Stimulated activated CD4-positive, alpha-beta T cell treated with anti-CD3 and anti-CD28 coated beads, Interleukin-15, amount 100 ng/mL, for 48 hours (primary cell): ENCODE results near the gene BPIFB3.

Experiments used
- DNase-seq, 2 donors: peaks; one replicate each; pipeline ENCODE4 v3.0.0-alpha.2; 2020; ENCODE audit warnings: low read depth in 2 of 2

Gene BPIFB3

GRCh38 chr20:33015700-33016580, 37.8 kb upstream of the BPIFB3 start:
- no peak for DNase-seq

- no peak for DNase-seq
Observed at GRCh38 chr20:33016581-33017109, 37.1 kb upstream of the BPIFB3 start.

- DNase-seq = no peak
Observed at GRCh38 chr20:33017542-33017941, 36.2 kb upstream of the BPIFB3 start.

GRCh38 chr20:33018169-33018931, 35.4 kb upstream of the BPIFB3 start:
- no peak for DNase-seq

DNA sequence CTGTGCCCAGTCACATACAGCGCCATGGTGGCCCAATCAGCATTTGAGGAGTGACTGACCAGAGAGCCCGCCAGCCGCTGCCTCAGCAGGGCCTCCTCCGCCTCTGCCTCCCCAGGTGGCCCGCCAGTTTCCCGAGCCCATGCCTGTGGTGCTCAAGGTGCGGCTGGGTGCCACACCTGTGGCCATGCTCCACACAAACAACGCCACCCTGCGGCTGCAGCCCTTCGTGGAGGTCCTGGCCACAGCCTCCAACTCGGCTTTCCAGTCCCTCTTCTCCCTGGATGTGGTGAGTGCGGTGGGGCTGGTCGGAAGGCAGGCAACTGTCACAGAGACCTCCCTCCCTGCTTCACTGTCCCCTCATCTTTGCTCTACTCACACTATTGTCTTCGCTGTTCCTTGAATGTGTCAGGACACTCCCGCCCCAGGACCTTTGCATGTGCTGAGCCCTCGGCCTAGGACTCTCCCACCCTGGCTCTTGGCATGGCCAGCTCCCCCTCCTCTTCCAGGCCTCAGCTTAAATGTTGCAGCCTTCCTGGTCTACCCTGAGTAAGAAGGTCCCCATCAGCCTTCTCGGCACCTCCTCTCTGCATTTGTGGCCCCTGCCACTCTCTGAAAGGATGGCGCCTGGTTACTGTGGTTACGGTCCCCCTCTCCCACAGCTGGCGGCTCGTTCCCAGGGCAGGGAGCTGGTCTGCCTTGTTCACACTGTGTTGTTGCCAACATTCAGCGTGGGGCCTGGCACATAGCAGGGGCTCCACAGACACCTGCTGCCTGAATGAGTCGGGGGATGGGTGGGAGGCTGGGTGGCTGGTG, 34.0 kb upstream of the BPIFB3 start:
- no peak for DNase-seq

DNA sequence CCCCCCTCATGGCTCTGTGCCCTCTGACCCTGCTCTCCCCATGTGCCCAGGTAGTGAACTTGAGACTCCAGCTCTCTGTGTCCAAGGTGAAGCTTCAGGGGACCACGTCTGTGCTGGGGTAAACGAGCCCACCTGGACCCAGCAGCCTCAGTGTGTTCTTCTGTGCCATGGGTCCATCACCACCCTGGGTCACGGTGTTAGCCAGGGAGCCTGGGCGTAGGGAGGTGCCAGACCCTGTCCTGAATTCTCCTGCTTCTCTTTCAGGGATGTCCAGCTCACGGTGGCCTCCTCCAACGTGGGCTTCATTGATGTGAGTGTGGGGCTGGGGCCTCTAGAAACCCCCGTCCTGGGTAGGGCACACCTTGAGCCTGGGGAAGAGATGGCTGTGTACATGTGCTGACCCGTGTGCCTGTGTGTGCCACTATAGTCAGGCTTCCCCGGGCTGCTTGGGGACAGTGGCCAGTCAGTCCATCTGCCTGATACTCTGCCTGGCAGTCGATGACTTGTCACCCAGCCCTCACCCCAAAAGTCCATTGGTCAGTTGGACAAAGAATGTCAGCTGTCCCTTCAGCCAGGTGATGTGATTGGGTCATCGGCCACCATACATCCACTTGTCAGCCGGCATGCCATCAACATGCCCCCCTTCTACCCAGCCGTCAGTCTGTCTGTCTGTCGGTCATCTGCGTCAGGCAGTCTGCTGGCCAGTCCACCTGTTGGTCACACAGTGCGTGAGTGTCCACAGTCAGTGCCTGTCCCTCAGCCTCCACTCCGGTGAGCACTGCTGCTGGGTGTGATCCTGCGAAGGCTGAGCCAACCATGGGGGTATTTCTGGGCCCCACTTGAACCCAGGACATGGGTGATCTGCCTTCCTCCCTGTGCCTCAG, 33.2 kb upstream of the BPIFB3 start:
- no peak for DNase-seq

GRCh38 chr20:33021879-33022278, 31.8 kb upstream of the BPIFB3 start:
- no peak for DNase-seq

- no peak for DNase-seq
Observed at GRCh38 chr20:33022289-33022688, 31.4 kb upstream of the BPIFB3 start.

DNA sequence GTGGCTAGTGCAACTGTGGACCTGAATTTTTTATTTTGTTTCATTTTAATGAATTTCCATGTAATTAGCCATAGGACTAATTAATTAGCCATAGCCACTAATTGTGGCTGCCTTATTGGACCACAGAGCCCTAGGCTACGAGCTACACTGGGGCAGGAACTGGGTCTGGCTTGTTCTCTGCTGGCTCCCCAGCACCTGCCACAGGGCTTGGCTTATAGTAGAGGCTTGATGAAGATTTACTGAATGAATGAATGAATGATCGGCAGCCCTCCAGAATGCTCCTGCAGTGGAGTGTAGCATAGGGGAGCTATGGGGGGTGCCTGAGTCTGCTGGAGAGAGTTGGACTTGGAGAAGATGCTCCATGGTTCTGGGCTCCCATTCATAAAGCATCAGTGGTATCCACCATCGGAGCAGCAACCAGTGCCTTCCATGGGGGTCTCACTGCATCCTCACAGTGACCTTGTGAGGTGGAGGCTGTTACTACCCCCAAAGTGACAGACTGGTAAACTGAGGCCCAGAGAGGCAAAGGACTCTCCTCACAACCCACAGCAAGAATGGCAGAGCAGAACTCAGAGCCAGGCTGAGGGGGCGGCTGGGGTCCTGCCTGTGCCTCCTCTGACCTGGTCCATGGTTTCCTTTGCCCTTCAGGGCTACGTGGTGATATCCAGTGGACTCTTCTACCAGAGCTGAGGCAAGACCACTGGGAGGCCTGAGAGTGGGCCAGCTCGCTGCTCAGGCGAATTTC, 30.8 kb upstream of the BPIFB3 start:
- DNase-seq = no peak

DNA sequence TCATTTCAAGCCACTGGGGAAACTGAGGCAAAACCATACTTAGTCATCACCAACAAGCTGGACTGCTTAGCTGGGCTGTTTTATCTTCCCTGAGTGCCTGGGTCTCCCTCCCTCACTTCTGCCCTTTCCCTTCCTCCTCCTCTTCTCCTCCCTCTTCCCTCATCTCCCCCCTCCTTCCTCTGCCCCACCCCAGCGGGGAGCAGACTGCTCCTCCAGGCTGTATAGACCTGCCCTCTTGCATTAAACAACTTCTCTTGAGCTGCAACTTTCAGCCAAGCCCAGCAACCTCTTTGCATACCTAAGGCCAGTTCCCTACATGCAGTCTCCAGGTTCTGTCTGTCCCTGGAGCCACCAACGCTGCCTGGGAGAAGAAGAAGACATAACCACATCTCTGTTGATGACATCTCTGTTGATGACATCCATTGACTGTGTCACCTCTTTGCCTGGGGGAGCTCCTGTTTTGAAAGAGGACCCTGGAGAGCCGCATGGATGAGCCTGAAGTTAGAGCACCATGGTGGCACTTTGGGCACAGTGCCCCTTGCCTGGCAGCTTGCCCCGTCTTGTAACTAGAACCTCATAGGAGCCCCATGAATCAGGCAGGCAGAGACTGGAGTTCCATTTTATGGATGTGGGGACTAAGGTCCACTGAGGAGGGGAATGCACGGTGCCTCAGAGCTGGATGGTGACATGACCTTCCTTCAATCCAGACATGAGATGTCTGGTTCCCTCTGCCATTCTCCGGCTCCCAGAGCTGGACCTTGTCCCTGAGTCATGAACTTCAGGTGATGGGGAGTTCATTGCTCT, 30.1 kb upstream of the BPIFB3 start:
- no peak for DNase-seq

DNA sequence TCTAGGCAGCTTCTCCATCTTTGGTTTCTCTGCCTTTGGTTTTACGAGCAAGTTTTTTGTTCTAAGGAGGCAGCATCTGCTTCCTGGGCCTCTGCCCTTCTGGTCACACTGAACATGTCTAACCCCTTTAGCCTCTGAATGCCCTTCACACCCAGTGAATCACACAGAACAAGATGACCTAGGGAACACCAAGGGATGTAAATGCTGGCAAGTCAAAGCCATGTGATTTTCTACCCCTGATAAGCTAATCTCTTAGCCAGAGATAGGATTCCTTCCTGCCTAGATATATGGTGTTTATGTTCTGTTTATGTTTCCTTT, 29.5 kb upstream of the BPIFB3 start:
- no peak for DNase-seq

GRCh38 chr20:33024609-33025317, 28.9 kb upstream of the BPIFB3 start:
- no peak for DNase-seq

GRCh38 chr20:33025318-33025876, 28.3 kb upstream of the BPIFB3 start:
- no peak for DNase-seq

DNA sequence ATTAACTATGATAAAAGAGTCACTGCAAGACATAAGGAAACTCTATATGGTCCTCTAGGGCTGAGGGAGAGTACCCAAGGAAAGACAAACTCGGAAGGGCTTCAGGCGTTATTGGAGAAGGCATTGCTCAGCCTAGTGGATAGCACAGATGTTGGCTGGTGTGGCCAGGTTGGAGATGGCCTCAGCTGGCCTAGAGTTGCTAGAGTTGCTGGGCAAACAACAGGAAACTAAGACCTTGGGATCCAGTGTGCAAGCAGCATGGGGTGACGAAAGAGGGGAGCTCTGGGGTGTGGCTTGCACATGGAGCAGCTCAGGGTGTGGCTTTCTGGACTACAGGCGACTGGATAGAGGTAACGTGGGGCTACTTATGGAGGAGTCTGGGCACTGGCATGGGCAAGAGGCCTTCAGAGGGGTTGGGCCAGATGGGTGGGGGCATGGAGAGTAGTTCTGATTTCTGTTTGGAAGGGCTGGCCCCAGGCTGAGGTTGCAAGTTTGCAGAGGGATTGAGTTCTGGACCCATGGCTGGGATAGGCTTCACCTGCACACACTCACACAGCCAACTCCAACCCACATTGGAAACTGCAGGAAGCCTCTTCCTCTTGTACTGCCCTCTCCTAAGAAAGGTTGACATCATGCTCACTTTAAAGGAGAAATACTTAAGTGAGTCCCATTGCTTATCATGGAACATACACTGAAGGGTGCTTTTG, 27.5 kb upstream of the BPIFB3 start:
- DNase-seq = no peak

DNA sequence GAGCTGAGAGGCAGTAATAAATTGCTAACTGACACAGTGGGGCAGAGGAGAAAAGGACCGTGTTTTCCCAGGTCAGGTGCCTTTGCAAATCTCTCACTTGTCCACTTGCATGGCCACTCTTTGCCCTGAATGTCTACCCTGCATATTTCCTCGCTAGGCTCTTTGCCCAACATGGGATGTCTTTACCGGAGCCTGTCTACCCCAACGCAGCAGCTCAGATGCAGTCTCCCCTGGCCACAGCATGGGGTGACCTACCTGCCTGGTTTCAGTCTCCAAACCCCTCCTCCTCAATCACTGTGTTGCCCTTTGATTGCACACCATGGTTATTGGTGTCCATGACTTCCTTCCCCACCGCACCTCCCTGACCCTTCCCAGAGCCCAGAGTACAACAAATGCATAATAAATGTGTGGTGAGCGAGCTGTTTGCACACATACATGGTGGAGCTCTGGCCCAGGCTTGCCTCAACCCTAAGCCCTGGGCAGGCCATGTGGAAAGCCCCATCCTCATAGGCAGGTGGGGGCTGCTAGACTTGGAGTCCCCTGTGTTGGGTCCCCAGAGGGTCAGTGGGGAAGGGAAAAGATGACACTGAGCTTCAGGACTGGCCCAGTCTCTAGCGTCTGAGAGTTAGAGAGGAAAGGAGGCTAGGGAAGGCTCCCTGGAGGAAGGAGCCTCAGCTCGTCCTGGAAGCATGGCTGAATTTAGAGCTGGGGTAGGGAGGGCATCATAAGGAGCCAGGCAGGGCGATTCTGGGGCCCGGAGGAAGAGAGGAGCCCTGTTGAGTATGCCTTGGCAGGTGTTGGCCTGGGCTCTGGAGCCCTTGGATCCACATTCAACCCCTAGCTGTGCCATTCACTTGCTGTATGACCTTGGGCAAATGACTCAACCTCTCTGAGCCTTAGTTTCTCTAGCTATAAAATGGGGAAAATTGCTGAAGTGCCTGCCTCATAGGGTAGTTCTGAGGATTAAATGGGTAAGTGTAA, 26.6 kb upstream of the BPIFB3 start:
- DNase-seq = no peak
